GM21528 (cell line): Measurements from ENCODE around the gene RPL22.

Source experiments
- ATAC-seq: cut with Tn5 transposase; IDR thresholded peaks from one replicate; pipeline ENCODE4 v1.9.1; 2021; ENCODE audit warnings: mild to moderate bottlenecking, moderate library complexity; ENCODE audit not compliant: unreplicated experiment, low FRiP score

The RPL22 gene

DNA sequence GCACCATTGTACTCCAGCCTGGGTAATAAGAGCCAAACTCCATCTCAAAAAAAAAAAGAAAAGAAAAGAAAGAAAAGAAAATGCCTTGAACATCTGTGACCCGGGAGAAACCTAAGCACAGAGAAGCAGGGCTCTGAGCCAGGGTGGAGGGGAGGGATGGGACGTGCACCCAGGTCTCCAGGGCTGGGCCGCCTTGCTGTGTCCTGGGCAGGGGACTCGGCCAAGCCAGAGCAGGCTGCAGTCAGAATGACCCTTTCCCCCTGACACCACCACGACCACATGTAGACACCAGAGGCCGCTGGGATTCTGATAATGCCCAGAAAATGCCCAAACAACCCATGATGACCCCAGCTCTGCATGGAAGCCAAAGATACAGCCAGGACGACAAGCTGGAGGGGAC is 37.1 kb downstream of the RPL22 start:
- no peak for ATAC-seq

DNA sequence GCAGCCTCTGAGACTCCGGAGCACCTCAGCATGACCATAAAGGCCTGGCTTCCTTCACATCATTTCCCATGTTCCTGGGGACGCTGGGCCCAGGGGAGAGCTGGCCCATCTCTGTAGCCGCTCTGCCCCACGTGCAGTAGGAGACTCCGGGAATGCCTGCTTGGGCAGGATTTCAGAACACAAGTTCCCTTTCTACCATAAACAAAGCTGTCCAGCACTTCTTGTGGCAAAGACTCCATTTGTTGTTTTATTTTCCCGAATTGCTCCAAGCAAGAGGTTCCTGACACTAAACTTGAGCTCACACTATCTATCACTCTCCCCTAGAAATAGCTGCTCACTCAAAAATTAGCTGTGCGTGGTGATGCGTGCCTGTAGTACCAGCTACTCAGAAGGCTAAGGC is 41.2 kb downstream of the RPL22 start:
- ATAC-seq = no peak

DNA sequence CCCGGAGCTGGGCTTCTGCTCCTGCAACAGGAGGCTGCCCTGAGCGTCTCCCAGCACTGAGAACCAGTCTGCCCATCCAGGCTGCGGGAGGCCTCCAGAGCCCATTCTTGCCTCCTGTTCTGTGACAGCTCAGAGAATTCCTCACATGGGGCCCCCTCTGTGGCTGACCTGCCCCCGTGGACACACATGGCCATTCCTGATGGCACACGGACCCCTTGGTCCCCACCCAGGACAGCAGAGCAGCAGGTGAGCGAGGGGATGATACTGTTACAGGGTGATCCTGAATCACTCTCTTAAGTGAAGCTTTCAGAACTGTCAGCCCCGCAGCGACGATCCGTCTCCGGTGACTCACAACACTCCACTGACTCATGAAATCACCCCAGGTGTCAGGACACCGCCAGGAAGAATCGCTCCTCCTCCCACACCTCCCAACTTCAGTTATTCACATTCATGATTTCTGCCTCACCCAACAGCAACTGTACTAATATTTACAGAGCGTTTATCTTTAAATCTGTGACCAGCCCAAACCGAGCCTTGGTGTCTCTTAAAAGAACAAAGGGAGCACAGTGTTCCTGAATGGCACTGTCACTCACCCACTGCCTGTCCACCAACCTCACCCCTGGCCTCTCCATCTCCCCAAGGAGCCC is 41.7 kb downstream of the RPL22 start:
- no peak for ATAC-seq

DNA sequence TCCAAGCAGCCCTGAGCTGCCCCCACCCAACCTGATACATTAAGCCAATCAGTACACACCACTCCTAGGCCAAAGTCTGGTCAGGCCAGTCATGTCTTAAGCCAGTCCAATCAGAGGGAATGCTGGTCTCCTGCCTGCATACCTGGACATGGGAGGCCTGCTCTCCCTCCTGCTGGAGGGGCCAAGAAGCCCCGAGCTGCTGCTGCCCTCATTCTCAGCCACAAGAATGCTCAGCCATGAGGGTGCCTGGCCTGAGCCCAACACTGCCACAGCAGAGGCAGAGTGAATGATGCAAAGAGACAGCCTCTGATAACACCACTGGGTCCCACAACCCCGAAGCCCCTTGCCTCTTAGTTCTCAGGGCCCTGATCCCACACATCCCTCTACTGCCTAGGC is 42.3 kb downstream of the RPL22 start:
- no peak for ATAC-seq

DNA sequence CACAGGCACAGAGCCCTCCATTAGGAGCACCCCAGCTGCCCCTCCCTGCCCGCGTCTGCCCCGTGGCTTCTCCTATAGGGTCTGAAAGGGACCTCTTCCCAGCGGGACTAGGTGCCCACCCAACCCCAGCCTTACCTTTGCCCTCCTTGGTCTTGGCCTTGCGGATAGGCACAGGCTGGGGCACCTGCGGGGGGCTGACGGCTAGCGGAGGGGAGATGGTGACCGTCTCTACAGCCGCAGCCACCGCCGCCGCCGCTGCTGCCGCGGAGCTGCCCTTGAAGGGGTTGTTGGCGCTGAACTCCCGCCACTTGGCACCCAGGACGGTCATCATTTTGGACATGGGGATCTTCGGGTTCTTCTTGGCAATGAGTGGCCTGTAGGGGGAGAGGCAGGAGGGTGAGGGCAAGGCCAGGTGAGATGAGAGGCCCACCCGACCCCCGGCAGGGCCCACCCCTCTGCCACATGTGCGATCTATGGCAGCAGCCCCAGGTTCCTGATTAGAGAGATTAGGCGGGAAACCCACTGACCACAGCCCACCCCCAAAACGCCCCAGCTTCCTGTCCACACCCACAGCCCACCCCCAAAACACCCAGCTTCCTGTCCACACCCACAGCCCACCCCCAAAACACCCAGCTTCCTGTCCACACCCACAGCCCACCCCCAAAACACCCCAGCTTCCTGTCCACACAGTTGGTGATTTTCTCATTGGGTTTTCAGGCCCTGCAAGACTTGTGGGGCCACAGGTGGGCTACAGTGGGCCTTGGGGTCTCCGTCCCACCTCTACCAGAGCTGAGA is 44.7 kb downstream of the RPL22 start:
- ATAC-seq = no peak

DNA sequence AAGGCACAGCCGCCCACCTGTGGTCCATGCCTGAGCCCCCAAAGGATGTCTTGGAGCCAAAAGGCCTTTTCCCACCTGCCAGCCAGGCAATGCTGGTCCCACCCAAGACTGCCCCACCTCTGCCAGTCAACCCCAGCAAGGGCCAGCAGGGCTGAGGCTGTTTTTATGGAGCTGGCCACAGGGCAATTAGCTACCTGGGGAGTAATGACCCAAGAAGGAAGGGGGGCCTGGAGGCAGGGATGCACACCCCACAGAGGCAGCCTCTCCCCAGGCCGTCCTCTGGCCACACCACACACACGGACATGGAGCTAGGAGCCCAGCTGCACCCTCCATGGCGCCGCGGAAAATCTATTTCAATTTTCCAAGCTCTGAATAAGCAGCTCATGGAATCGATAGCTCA is 46.5 kb downstream of the RPL22 start:
- ATAC-seq = no peak

DNA sequence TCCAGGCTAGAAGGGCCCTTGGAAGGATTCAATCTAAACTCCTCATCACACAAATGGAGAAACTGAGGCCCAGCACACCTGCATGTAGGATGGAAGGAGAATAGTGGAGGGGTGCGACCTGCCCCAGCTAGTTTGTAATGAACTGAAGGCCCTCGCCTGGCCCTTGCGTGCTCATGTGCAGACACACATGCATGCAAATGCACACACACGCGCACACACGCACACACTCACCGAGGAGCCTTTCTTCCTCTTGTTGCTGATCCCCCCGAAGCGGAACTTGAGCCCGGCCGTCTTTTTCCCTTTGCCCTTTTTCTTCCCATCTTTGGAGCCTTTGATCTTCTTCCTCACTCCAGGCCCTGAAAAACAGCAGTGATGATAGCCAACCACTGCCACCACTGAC is 47.2 kb downstream of the RPL22 start:
- ATAC-seq = no peak

DNA sequence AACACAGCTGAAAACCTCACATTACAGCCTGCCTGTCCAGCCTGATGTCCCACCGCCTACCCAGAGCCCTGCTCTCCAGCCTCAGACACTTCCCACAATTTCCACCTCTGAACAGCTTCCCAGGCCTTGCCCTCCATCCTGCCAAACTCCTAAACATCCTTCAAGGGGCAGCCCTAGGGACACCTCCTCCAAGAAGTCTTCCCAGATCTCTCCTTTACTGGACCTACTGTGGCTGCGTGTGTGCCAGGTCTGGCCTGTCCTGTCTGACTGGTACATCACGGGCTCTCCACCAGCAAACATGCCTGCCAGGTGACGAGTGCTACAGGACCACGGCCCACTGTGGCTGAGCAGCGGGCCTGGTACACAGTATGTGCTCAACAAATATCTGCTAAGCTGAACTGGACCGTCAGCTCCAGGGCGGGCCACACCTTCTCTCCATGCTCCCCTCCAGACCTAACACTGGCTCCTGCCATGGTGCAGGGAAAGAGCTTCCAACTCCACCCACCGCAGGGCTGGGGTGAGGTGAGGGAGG is 48.0 kb downstream of the RPL22 start:
- ATAC-seq = no peak

DNA sequence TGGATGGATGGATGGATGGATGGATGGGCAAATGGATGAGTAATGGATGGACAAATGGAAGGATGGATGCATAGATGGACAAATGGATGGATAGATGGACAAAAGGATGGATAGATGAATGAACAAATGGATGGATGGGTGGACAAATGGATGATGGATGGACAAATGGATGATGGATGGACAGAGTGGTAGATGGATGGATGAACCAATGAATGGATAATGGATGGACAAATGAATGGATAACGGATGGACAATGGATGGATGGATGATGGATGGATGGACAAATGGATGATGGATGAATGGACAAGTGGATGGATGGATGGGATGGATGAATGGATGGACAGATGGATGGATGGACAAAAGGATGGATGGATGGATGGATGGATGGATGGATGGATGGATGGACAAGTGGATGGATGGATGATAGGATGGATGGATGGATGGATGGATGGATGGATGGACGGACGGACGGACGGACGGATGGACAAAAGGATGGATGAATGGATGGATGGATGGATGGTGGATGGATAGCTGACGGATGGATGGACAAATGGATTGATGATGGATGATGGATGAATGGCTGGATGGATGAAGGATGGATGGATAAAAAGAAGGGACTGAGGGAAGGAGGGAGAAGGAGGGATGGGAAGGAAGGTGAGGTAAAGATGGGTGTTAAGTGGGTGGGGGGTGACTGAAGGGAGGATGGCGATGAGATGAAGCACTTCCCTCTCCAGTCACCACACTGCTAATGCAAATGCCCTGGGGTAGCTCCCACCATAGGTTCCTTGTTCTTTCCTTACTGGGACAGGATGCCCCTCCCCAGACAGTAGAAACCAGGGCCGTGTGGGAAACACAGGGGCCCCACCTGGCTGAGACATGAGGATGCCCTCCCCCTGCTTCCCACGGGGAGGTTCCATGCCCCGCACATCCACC is 49.1 kb downstream of the RPL22 start:
- no peak for ATAC-seq

DNA sequence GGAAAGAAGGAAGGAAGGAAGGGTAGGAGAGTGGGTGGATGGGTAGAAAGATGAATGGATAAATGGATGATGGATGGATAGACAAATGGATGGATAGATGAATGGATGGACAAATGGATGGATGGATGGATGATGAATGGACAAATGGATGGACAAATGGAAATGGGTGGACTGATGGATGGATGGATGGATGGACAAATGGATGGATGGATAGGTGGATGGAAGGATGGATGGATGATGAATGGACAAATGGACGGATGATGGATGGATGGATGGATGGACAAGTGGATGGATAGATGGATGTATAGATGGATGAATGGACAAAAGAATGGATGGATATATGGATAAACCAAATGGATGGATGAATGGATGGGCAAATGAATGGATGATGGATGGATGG is 49.8 kb downstream of the RPL22 start:
- no peak for ATAC-seq

DNA sequence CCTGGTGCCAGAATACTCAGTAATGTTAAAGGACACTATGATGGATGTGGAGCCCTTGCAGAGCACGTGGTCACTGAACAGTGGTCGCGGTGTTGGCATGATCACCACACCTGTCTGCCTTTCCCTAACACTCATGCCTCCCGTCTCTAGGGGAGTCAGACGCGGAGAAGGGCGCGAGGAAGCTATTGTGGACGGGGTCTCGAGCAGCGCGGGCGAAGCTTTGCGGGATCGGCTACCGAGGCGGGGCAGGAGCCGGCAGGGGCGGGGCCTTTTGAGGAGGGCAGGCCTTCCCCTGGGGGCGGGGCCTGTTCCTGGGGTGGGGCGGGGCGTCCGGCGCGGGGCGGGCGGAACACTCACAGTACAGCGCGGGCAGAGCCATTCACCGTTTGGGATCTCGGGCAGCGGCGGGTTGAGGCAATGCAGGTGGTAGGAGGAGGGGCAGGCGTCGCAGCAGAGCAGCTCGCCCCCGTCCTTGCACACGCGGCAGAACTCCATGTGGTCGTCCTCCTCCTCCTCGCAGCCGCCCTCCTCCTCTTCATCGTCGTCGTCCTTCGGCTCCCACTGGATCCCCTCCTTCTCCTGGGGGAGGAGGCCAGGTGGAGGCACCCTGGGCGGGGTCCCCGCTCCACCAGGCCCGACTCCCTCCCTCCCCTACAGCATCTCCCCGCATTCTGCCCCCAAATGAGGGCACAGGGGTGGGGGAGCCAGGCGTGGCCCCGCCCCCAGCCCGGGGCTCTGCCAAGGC is 50.7 kb downstream of the RPL22 start:
- ATAC-seq = no peak

DNA sequence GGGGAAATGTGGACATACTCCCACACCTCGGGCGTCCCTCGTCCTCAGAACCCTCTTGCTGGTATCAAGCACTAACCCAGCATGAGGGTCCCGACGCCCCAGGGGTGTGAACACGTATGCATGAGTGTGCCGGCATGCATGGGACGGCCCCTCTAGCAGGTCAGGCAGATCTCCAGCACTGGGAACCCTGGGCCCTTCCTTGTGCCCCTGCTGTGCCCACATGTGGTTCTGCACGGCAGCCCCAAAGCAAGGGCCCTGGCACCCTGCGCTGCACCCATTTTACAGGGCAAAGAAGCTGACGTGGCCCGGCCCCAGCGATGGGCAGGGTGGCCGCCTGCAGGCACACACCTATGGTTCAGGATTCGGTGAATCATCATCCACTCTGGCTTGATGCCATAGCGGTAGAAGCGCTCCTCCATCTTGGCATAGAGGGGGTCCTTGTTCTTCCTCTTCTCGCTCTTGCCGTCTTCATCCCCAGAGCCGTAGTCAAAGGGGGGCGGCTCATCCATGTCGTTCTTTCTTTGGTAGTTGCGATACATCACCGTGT is 53.5 kb downstream of the RPL22 start:
- no peak for ATAC-seq

DNA sequence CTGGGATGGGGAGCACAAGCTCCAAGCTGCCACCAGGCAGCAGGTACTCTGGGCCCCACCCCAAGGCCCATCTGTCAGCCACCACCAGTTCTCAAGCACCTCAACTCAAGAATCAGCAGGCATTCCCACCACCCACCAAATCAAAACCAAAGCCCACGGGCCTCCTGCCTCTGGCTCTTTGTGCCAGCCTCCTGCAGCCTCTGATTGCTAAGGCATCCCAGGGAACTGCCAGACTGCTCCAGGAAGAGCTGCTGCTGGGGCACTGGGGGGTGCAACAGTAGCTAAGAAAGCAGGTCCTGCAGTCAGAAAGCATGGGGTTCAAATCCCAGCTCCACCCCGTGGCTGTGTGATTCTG is 54.0 kb downstream of the RPL22 start:
- no peak for ATAC-seq

DNA sequence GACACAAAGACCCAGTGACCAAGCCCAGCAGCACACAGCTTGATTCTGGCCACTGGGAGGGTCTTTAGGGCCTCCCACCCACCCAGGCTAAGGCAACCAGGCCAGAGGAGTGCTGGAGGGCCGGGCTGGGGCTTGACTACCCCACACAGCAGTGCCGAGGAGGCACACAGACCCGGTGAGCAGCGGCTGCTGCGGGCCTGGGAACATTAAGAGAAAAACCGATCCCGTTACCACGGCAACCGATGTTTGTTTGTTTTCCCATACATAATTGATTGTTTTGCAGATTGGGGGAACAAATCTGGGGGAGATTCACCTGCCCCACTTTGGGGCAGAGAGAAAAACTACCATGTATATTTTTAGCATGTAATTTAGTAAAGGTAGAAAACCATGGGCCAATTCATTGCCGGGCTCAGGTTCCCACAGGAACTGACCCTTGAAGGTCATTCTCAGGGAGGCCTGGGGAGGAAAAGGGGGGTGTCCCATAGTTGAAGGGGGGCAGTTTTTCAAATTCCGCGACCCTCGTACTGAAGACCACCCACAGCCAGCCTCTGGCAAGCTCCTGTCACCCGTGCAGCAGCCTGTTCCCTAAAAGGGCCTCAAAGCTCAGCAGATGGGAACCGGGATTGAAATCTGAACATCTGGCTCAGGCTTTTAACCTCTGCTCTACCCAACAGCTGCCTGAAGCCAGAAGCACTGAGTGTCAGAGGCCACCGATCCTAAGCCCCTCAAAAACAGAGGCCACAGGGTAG is 54.6 kb downstream of the RPL22 start:
- no peak for ATAC-seq

DNA sequence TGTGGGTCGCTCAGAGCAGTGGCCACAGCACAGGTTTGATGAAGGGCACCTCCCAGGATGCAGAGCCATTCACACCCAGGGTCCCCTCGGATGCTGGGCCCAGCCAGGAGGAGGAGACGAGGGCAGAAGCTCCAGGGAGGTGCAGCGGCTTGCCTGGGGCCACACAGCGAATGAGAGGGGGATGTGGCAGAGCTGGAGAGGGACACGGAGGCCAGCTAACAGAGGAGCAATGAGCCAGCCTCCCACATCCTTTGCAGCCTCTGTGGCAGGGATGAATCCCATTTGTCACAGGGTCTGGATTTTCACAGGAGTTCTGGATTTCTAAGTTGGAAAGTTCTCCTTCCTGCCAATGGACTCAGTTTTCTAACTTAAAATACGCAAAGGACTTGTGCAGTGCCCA is 55.2 kb downstream of the RPL22 start:
- no peak for ATAC-seq

DNA sequence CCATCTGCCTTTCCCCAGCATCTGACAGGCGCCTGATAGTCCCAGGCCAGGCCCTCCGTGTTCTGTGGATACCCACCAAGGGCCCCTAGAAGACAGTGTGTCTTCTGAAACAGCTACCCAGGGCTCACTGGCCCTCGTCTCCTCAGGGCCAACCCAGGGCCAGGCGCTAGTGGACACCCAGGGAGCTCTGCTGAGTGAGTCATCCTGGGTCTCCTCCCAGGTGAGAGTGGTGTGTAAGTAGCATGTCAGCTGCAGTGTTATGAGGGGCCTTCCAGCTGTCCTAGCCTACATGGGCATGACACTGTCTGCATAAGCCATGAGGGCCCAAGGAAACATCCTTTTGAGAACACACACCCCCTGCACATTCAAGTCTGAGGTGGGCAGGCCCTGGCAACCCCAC is 56.0 kb downstream of the RPL22 start:
- no peak for ATAC-seq

DNA sequence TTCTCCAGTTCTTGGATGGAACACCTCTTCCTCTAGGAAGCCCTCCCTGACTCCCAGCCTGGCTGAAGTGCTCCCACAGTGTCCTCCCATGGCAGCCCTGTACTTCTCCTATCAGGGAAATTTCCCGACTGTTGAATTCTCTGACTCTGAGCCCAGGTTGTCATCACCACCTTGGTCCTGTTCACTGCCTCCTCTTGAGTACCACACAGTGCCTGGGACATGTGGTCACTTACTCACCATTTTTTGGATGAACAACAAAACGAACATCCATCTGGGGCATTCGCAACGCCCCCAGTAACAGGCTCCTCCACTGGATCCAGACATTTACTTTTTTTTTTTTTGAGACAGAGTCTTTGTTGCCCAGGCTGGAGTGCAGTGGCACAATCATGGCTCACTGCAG is 56.7 kb downstream of the RPL22 start:
- no peak for ATAC-seq

DNA sequence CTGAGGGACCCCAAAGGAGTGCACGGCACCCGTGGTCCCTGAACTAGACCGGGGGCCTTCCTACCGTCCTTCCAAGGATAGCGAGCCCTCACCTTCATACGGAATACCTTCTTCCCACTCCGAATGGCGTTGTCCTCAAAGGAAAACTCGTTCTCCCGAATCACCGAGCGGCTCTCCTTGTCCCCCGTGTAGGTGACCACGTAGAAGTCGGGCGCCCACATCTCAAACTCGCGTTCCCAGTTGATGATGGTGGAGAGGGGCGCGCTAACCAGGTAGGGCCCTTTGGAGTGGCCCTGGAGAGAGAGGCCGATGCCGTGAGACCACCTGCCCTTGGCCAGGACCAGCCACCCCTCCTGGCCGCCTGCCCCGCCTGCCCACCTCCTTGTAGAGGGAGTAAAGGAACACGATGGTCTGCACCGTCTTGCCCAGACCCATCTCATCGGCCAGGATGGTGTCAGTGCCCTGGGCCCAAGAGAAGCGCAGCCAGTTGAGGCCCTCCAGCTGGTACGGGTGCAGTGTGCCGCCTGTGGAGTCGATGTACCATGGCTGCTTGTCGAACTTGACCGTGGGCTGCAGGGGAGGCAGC is 57.3 kb downstream of the RPL22 start:
- ATAC-seq = no peak

DNA sequence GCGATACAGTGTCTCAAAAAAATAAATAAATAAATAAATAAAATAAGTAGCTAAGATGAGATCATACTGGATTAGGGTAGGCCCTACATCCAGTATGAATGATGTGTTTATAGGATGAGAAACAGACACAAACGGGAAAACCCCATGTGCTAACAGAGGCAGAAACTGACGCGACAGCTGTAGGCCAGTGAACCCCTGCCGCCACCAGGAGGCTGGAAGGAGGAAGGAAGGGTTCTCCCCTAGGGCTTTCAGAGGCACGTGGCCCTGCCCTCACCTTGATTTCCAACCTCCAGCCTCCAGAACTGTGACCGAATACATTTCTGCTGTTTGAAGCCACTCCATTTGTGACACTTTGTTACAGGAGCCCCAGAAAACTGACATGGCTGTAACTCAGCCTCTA is 57.8 kb downstream of the RPL22 start:
- ATAC-seq = no peak
